Glutamatergic neuron (in vitro differentiated cells): ENCODE results near the gene ROPN1. TPM values are rescaled to one million over a fixed set of nuclear protein-coding genes. Genes with fewer than 3 reads are reported as not detected.
"Not testable (repeated sequence)": the region's sequence is repeated elsewhere in the genome, so short reads cannot be mapped to it uniquely, and the experiment has no call there.

Source experiments
- DNase-seq: peaks from one replicate; pipeline ENCODE4 v3.0.0; 2022
- H3K27ac Mint-ChIP-seq: one replicate; pipeline ENCODE4 v1.8.0; 2020; ENCODE audit warnings: mild to moderate bottlenecking, mixed read lengths, inconsistent platforms; ENCODE audit not compliant: unreplicated experiment
- H3K27me3 Mint-ChIP-seq: one replicate; pipeline ENCODE4 v1.8.0; 2020; ENCODE audit warnings: mild to moderate bottlenecking, moderate library complexity, mixed read lengths, inconsistent platforms; ENCODE audit not compliant: unreplicated experiment
- H3K36me3 Mint-ChIP-seq: one replicate; pipeline ENCODE4 v1.8.0; 2020; ENCODE audit warnings: mild to moderate bottlenecking, mixed read lengths, inconsistent platforms; ENCODE audit not compliant: unreplicated experiment
- H3K4me1 Mint-ChIP-seq: one replicate; pipeline ENCODE4 v1.8.0; 2020; ENCODE audit warnings: mild to moderate bottlenecking, low read depth, mixed read lengths, inconsistent platforms; ENCODE audit not compliant: unreplicated experiment
- H3K4me3 Mint-ChIP-seq: one replicate; pipeline ENCODE4 v1.8.0; 2020; ENCODE audit warnings: mild to moderate bottlenecking, mixed read lengths, inconsistent platforms; ENCODE audit not compliant: unreplicated experiment
- H3K9me3 Mint-ChIP-seq: one replicate; pipeline ENCODE4 v1.8.0; 2020; ENCODE audit warnings: mild to moderate bottlenecking, moderate library complexity, mixed read lengths, inconsistent platforms; ENCODE audit not compliant: unreplicated experiment
- long read RNA-seq: library from polyadenylated mRNA; unstranded; transcript quantifications from one replicate; pipeline ENCODE4 v2.0.0, GENCODE V29; 2020; ENCODE audit not compliant: unreplicated experiment
- total RNA-seq: library from RNA; stranded (reverse); fragmentation: NEBNext Ultra II Directional; extraction: Animal tissue kit (Norgen Biotek cat#: 25700); gene quantifications from one replicate; pipeline ENCODE4 v1.2.1, GENCODE V29; 2021; ENCODE audit not compliant: unreplicated experiment
- TF ChIP-seq, protein P1 (sequence below): fragments of 200-600 bp; sonication (generic); IDR thresholded peaks from one replicate; pipeline ENCODE4 v1.5.0; 2021; ENCODE audit not compliant: partially characterized antibody, unreplicated experiment

Gene ROPN1
- not detected for total RNA-seq
- long read RNA-seq: 0 reads

DNA sequence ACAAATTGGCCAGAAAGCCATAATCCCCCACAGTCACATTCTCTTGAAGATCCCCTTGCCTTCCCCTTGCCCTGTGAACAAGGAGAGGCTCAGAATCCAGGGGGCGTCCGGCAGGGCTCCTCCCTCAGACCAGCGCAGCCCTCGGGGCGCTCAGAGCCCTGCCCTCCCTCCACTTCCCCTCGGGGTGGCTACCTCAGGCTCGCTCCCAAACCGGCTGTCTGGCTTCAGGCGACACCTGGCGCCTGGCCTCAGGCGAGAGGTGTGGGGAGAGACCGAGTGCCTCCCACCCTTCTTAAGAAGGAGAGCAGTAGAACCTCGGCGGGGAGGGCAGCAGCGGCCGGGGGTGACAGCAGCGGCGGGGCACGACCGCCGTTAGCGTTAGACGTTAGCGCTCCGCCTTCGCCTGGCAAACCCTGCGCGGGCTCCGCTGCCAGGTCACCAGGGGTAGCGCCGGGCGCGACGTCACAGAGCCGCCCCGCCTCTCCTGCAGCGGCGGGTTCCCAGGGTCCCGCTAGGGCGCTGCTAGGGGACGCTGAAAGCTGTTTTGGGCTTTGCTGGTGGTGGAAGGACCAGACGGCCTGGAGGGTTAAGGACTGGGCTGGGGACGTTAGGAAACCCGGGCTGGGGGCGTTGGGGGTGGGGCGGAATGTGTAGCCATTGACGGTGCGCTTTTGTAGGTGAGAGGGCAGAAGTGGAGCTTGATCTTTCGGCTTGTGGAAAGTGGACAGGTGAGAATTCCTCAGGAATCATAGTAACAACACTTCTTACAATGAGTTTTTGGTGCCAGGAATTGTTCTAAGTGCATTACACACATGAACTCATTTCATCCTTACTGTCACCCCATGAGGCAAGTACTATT, at the start of gene ROPN1:
TSS of gene ROPN1 (minus strand) at position 395 of the 859 bp plus-strand sequence. CDS start 11,643 bp downstream, outside the sequence.
- H3K36me3 Mint-ChIP-seq, H3K27me3 Mint-ChIP-seq, H3K4me1 Mint-ChIP-seq, H3K27ac Mint-ChIP-seq, H3K9me3 Mint-ChIP-seq, DNase-seq: not testable (repeated sequence)
- H3K4me3 Mint-ChIP-seq: peak within 1 kb of the TSS; percentile 58

DNA sequence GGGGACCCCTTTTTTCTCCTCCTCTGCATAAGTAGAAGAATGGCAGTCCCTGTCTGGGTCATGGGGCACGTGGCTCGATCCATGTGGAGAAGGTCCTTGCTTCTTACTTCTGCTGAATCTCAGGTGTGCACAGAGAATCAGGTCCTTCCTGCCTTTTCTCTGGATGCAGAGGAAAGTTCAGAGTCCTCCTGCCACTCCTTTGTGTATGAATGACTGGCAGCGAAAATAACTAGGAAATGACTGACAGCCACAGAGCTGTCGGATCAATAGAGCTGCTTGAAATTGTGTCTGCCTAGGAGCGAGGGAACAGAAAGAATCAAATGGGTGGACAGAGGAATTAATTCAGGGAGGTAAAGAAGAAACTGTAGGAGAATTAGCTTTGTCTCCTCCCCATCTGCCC, 49.6 kb upstream of the ROPN1 start:
- H3K27me3 Mint-ChIP-seq: peaks cover 4% of the 10 kb centered on the region
- peaks cover 4% of the 10 kb centered on the region for H3K9me3 Mint-ChIP-seq
- no peak for DNase-seq
- TF ChIP-seq, protein P1, sequence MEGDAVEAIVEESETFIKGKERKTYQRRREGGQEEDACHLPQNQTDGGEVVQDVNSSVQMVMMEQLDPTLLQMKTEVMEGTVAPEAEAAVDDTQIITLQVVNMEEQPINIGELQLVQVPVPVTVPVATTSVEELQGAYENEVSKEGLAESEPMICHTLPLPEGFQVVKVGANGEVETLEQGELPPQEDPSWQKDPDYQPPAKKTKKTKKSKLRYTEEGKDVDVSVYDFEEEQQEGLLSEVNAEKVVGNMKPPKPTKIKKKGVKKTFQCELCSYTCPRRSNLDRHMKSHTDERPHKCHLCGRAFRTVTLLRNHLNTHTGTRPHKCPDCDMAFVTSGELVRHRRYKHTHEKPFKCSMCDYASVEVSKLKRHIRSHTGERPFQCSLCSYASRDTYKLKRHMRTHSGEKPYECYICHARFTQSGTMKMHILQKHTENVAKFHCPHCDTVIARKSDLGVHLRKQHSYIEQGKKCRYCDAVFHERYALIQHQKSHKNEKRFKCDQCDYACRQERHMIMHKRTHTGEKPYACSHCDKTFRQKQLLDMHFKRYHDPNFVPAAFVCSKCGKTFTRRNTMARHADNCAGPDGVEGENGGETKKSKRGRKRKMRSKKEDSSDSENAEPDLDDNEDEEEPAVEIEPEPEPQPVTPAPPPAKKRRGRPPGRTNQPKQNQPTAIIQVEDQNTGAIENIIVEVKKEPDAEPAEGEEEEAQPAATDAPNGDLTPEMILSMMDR: no peak
- peaks cover 26% of the 10 kb centered on the region for H3K4me1 Mint-ChIP-seq
- no peak overlapping the region for H3K27ac Mint-ChIP-seq
- H3K36me3 Mint-ChIP-seq: no peaks in the 10 kb centered on the region
- no peak overlapping the region for H3K4me3 Mint-ChIP-seq

DNA sequence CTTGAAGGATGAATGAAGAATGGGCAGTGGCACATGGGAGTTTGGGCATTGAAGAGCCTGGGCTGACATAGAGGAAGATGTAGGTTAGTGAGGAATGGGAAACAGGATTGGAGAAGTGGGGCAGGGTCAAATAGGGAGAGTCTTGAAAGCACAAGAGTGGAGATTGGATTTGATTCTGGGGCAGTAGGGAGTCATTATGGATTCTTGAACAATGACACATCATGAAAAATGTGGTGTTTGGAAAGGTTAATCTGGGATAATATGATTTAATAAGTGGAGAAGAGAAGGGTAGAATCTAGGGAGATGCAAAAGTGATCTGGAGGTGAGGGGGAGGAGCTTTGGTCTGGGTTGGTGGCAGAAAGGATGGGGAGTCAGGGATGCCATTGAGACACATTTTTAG, 45.4 kb upstream of the ROPN1 start:
- Mint-ChIP-seq H3K9me3 (peaks cover 15% of the 10 kb centered on the region), H3K27ac (no peak overlapping the region), H3K36me3 (no peaks in the 10 kb centered on the region), H3K4me3 (no peak overlapping the region), H3K4me1 (peaks cover 7% of the 10 kb centered on the region), H3K27me3 (peaks cover 15% of the 10 kb centered on the region)
- TF ChIP-seq, protein P1: no peak
- DNase-seq: no peak

GRCh38 chr3:124036214-124036613, 44.3 kb upstream of the ROPN1 start:
- H3K4me1 Mint-ChIP-seq: peaks cover 13% of the 10 kb centered on the region
- H3K4me3 Mint-ChIP-seq, DNase-seq, H3K36me3 Mint-ChIP-seq: not testable (repeated sequence)
- H3K9me3 Mint-ChIP-seq: peaks cover 26% of the 10 kb centered on the region
- peak overlapping the region; percentile 84 for H3K27ac Mint-ChIP-seq
- peaks cover 25% of the 10 kb centered on the region for H3K27me3 Mint-ChIP-seq

DNA sequence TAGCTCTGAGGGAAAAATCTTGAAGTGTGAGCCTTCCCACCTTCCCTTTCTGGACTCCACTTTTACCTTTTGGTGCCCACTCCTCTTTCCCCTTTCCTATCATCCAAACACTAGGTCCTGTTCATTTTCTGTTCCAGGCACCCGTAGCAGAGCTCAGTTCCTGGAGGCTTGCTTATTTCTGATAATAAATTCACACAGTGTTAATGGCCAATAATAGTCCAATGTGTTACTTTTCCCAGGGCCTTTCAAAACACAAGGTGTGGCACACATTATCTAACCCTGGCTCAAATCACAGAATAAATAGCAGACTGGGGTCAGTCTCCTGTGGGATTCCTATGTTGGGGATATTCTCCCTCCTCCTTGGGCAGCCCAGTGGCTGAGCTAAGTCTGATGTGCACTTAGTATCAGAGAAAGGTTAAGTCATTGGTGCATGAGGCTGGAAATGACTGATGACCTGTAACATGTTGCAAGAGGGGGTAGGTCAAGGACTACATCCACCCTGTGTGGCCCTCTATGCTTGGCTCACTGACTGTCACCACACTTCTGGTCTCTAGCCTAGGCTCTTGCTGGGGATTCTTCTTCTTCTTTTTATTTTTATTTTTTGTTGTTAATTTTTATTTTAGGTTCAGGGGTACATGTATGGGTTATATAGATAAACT, 43.7 kb upstream of the ROPN1 start:
- H3K36me3 Mint-ChIP-seq: no peaks in the 10 kb centered on the region
- peaks cover 27% of the 10 kb centered on the region for H3K9me3 Mint-ChIP-seq
- TF ChIP-seq, protein P1: no peak
- H3K27ac Mint-ChIP-seq: peak overlapping the region; percentile 99
- no peak overlapping the region for H3K4me3 Mint-ChIP-seq
- peaks cover 16% of the 10 kb centered on the region for H3K4me1 Mint-ChIP-seq
- H3K27me3 Mint-ChIP-seq: peaks cover 26% of the 10 kb centered on the region
- DNase-seq: no peak

DNA sequence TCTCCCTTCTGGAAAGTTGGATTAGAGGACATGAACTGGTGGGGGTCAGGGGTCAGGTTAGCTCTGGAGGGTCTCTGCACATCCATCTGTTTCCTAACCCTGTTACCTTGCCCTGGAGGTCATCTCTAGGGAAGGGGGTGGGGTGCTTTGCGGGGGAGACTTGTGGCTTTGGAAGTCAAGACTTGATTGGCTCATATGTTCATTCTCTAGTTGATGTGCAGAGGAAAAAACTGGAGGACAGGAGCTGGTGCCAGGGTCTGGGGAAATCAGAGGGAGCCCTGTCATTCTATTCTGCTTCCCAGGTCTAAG, 42.9 kb upstream of the ROPN1 start:
- no peak for DNase-seq
- Mint-ChIP-seq H3K4me1 (peaks cover 13% of the 10 kb centered on the region), H3K4me3 (no peak overlapping the region), H3K27ac (peak overlapping the region; percentile 99), H3K9me3 (peaks cover 27% of the 10 kb centered on the region), H3K27me3 (peaks cover 26% of the 10 kb centered on the region), H3K36me3 (no peaks in the 10 kb centered on the region)
- TF ChIP-seq, protein P1: no peak
